ENCODE data around the gene USP48.
"Not testable (repeated sequence)": the region's sequence is repeated elsewhere in the genome, so short reads cannot be mapped to it uniquely, and the experiment has no call there.

Gene USP48

DNA sequence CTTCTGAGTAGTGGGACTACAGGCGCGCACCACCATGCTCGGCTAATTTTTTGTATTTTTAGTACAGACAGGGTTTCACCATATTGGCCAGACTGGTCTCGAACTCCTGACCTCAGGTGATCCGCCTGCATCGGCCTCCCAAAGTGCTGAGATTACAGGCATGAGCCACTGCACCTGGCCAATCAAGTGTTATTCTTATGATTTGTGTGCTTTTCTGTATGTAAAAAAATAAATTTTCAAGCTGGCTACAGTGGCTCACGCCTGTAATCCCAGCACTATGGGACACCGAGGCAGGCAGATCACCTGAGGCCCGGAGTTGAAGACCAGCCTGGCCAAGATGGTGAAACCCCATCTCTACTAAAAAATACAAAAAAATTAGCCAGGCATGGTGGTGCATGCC, 12.3 kb downstream of the USP48 start:
- not testable (repeated sequence) for DNase-seq

- peak; percentile 65 for DNase-seq
Measured at GRCh38 chr1:21770201-21770600, 12.7 kb downstream of the USP48 start.

DNA sequence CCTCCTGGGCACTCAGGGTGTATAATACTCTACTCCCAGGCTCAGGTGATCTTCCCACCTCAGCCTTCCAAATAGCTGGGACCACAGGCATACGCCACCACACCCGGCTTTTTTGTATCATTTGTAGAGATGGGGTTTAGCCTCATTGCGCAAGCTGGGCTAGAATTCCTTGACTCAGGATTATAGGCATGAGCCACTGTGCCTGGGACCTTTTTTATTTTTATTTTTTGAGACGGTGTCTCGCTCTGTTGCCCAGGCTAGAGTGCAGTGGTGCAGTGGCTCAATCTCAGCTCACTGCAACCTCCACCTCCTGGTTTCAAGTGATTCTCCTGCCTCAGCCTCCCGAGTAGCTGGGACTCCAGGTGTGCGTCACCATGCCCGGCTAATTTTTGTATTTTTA, 15.8 kb downstream of the USP48 start:
- DNase-seq = not testable (repeated sequence)

DNA sequence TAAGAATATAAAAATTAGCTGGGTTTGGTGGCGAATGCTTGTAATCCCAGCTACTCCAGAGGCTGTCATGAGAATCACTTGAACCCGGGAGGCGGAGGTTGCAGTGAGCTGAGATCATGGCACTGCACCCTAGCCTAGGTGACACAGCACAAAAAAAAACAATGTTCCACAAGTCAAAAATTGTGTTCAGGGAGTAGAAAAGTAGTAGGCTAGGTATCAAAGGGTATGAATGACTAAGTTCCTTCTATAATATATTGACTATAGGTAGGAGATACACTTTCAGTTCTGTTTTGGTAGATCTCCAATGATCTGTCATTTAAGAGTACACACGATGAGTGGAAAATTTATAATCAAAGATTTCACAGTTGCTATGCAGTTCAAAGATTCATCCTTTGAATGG, 16.7 kb downstream of the USP48 start:
- DNase-seq = no peak

DNA sequence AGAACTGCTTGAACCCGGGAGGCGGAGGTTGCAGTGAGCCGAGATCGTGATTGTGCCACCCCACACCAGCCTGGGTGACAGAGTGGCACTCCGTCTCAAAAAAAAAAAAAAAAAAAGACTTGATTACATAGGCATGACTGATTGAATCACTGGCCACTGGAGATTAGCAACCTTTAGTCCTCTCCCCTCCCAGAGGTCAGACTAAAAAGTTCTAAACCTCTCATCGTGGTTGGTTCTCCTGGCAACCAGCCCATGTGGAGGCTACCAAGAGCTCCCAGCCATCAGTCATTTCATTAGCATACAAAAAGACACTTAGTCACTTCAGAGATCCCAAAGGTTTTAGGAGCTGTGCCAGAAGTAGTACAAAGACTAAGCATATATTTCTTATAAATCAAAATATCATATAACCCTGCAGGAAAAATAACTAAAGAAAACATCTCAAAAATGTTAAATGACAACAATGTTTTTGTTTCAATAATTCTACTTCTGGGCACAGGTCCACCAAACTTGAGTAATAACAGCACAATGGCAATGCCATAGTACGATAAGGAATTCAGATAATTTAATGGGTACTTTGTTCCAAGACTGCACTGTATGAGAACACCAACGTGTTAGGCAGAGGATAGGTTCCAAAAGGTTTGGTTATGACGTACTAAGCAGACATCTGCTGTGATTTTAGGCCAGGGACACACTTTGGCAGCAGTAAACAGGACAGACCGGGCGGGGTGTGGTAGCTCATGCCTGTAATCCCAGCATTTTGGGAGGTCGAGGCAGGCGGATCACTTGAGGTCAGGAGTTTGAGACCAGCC, 18.1 kb downstream of the USP48 start:
- DNase-seq = peak; percentile 97

- DNase-seq = no peak
Measured at GRCh38 chr1:21763694-21764419, 19.1 kb downstream of the USP48 start.

DNA sequence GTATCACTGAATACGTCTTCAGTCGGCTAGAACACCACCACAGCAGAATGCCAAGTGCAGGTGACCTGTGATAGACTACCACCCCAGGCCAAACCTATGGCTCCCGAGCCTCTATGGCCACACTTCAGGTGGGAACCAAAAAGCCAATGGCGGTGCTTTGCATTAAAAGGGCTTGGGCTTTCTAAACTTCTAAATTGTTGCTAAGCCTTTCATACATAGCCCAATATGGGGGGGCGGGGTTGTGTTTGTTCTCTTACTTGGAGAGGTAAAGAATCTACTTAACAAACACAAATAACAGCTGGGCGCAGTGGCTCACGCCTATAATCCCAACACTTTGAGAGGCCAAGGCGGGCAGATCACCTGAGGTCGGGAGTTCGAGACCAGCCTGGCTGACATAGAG, 19.7 kb downstream of the USP48 start:
- DNase-seq = no peak

DNA sequence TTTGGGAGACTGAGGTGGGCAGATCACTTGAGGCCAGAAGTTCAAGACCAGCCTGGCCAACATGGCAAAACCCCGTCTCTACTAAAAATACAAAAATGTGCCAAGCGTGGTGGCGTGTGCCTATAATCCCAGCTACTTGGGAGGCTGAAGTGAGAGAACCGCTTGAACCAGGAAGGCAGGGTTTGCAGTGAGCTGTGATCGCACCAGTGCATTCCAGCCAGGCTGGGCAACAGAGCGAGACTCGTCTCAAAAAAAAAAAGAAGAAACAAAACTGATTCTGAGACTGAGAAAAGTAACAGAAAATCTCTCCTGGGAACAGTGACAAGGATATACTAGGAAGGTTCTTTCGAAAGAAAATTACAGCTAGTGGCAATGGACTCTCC, 20.9 kb downstream of the USP48 start:
- DNase-seq = no peak

GRCh38 chr1:21761052-21761451, 21.9 kb downstream of the USP48 start:
- peak; percentile 62 for DNase-seq

GRCh38 chr1:21759818-21760217, 23.1 kb downstream of the USP48 start:
- no peak for DNase-seq

DNA sequence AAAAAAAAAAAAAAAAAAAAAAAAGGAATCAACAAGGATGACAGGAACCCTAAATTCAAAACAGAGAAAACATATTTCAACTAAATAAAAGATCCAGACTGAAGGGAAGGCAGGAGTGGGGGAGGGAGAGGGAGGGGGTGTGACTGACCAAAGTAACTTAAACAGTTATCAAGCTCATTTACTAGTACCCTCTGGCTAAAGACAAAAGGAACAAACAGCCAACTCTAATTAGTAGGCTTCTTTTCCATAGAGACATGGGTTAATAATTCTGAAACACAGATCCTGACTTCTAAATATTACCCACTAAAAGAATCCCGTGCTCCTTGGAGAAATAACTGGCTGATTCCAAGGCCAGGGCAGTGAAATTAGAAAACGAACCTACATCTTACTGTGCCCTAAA, 23.8 kb downstream of the USP48 start:
- no peak for DNase-seq

DNA sequence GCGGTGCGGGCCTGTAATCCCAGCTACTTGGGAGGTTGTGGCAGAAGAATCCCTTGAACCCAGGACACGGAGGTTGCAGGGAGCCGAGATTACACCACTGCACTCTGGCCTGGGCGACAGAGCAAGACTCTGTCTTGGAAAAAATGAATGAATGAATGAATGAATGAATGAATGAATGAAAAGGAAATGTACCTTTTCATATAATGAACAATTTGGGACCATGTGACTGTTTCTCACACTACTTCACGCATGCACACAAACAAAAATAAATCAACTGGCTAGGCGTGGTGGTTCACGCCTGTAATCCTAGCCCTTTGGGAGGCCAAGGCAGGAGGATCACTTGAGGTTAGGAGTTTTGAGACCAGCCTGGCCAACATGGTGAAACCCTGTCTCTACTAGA, 24.3 kb downstream of the USP48 start:
- DNase-seq = no peak

- no peak for DNase-seq
Measured at GRCh38 chr1:21756393-21757089, 26.4 kb downstream of the USP48 start.

DNA sequence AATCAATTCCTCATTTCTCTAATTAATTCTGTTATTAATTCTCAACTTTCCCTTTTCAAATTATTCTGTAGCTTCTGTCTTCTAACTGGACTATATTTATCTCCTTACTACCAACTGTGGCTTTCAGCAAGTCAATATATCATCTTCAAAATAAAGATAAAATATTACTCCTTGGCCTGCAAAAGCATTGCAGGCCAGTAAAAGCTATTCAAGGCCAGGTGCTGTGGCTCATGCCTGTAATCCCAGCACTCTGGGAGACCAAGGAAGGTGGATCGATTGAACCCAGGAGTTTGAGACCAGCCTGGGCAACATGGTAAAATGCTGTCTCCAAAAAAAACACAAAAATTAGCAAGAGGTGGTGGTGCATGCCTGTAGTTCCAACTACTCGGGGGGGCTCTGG, 27.9 kb downstream of the USP48 start:
- DNase-seq = no peak

DNA sequence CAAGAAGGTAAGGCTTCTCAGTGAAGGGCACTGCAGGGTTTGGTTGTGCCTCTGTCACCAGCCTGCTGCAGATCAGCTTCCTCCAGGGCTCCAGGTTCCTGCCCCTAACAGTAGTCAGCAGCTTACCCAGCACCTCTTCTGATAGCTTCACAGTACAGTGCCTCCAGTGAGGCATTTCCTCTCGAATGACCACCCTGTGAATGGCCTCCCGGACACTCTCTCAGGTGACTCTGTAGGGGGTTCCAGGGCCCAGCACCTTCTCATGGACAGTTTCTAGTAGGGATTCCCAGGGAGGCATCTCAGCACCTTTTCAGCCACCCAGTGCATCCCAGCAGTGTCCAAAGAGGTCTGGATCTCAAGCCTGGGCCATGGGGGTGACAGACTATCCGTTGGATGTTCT, 28.4 kb downstream of the USP48 start:
- DNase-seq = no peak

DNA sequence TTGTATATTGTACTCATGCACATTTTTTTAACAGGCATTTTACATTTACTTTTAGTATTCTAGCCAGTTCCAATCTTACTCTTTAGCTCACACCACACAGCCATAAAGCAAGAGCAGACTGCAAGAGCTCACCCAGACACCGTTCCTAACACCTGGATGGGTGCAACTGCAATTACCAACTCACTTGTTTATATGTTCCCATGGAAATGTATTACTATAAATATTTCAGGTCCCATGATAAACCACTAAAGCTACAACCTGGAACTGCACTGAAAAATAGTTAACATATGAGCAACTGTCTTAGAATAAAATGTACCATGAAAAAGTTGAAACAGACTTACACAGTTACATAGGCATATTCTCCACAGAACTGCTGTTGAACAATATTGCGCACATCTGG, 30.8 kb downstream of the USP48 start:
- no peak for DNase-seq

DNA sequence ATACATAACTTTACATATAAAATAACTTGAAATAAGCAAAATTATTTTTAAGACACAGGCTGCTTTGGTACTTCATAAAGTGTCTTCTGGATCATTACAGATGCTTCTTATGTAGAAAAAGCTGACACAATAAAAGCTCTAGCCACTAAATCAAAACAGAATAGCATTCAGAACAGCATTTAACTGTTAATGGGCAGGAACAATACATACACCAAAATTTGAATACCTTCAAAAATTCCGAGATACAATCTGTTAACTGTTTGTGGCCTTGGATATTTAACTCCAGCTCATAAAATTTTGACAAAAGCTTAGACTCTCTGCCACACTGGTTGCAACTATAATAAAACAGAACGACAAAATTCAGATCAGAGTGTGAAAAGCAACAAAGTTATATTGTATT, 31.7 kb downstream of the USP48 start:
- DNase-seq = no peak

DNA sequence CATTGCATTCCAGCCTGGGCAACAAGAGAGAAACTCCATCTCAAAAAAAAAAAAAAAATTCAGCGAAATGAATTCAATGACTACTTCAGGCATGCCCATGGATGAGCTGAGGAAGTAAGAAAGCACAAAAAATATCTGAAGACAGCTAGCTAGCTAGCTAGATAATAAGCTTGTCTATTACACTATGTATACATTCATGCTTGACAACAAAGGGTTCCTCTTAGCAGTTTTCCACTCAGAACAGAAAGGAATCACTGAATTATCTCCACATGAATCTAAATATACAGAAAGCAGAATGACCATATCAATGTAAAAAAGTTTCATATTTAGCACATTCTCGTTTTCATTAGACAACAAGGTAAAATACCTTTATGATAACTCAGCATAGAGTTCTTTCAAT, 32.1 kb downstream of the USP48 start:
- DNase-seq = no peak

DNA sequence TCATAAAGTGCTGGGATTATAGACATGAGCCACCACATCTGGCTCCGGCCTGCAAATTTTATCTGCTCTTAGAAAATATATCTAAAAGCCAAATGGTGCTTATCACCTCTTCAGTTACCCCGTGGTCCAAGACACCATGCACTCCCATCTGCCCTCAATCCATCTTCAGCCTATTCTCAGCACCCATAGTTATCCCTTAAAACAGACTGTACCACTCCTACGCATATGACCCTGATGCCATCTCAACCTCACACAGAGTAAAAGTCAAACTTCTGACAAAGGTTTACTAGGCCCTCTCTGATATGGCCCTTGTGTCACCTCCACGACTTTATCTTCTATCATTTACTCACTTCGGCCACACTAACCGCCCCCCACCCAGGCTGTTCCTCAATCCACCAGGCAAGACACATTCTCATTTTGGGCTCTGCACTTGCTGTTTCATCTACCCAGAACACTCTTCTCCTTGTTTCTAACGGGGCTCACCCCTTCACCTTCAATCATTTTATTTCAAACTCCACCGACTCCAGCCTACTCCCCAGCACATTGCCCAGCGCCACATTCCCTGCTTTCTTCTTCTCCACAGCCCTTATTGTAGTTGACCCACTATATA, 33.0 kb downstream of the USP48 start:
- DNase-seq = peak; percentile 90

DNA sequence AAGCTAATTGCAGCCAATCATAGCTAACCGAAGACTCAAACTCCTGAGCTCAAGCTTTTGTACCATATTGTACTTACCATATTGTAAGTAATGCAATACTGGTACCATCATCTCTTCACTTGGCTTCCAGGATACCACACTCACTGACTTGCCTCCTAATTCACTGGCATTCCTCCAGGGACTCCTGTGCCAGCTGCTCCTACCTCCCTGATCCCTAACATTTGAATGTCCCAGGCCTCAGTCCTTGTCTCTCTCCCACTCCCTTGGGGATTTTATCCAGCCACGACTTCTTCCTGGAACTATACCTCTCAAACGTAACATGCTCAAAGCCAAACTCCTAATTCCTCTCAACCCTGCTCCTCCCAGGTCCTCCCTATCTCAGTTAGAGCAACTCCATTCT, 33.8 kb downstream of the USP48 start:
- DNase-seq = no peak

DNA sequence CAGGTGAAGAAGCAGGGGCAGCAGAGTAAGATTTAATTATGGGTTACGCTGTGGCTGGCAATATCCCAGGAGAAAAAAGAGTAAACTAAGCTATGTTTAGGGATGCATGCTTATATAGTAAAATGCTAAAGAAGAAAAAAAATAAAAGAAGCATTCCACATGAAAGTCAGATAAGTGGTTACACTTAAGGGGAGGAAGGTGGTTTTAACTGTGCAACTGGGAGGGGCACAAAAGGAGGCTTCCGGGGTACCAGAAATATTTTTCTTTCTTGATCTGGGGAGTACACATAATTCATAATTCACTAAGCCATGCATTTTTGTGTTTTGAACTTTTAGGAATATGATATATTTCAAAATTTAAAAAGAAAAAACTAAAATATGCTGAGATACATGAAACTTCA, 39.5 kb downstream of the USP48 start:
- no peak for DNase-seq

DNA sequence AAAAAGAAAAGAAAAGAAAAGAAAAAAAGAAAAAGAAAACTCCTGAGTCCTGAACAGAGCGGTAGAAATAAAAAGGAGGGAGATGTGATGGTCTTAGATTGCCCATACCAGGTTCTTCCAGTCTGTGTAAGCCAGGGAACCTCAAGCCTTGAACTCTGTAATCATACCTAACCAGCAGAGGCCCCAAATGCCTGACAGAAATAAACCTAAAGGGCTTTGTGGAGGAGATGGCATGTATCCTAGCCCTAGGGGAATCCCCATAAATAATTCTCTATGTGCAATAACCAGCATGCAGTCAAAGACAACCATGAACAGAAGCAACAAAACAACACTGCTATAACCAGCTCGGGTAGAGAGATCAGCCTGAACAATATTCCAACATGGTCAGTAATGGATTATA, 40.4 kb downstream of the USP48 start:
- no peak for DNase-seq

DNA sequence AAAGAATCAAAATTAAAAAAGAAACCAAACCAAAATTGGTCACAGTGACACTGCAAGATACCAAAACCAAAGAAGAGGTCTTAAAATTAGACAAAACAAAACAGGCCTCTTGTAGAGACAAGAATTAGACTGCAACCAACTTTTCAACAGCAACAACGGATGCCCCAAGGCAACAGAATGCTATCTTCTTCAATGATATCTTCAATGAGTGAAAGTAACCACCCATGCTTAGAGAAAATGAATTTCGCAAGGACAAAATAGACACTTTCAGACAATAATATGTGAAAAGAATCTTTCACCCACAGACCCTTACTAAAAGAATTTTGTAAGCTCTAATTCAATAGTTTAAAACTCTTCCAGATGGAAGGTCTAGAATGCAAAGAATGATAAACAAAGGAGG, 41.7 kb downstream of the USP48 start:
- no peak for DNase-seq

GRCh38 chr1:21736876-21737275, 46.1 kb downstream of the USP48 start:
- DNase-seq = no peak
